HG02840 (cell line): ENCODE data around the gene OPCML.

Experiments used
- ATAC-seq: cut with Tn5 transposase; IDR thresholded peaks from one replicate; pipeline ENCODE4 v1.9.1; 2021; ENCODE audit warnings: mild to moderate bottlenecking, moderate library complexity, moderate number of reproducible peaks; ENCODE audit not compliant: unreplicated experiment, low FRiP score

OPCML gene

GRCh38 chr11:132658004-132658403 lies 874.3 kb downstream of the OPCML start:
- no peak for ATAC-seq

GRCh38 chr11:132655187-132655855 lies 877.0 kb downstream of the OPCML start:
- ATAC-seq, result no peak

- no peak for ATAC-seq
Observed at GRCh38 chr11:132653237-132653636, 879.1 kb downstream of the OPCML start.

- no peak for ATAC-seq
Observed at GRCh38 chr11:132650969-132651720, 881.2 kb downstream of the OPCML start.

GRCh38 chr11:132649277-132649676 lies 883.0 kb downstream of the OPCML start:
- ATAC-seq, result no peak

GRCh38 chr11:132648851-132649250 lies 883.5 kb downstream of the OPCML start:
- ATAC-seq, result no peak

GRCh38 chr11:132646890-132647289 lies 885.4 kb downstream of the OPCML start:
- ATAC-seq, result no peak

GRCh38 chr11:132644520-132645239 lies 887.6 kb downstream of the OPCML start:
- no peak for ATAC-seq

GRCh38 chr11:132643239-132643638 lies 889.1 kb downstream of the OPCML start:
- no peak for ATAC-seq

- no peak for ATAC-seq
Observed at GRCh38 chr11:132640952-132641351, 891.3 kb downstream of the OPCML start.

- no peak for ATAC-seq
Observed at GRCh38 chr11:132639986-132640385, 892.3 kb downstream of the OPCML start.

GRCh38 chr11:132639403-132639802 lies 892.9 kb downstream of the OPCML start:
- no peak for ATAC-seq

GRCh38 chr11:132638423-132638822 lies 893.9 kb downstream of the OPCML start:
- no peak for ATAC-seq

GRCh38 chr11:132636523-132636922 lies 895.8 kb downstream of the OPCML start:
- no peak for ATAC-seq

- no peak for ATAC-seq
Observed at GRCh38 chr11:132632641-132633124, 899.6 kb downstream of the OPCML start.

GRCh38 chr11:132631989-132632388 lies 900.3 kb downstream of the OPCML start:
- no peak for ATAC-seq

- ATAC-seq, result no peak
Observed at GRCh38 chr11:132627981-132628380, 904.3 kb downstream of the OPCML start.

GRCh38 chr11:132626446-132626845 lies 905.9 kb downstream of the OPCML start:
- ATAC-seq, result no peak

GRCh38 chr11:132623511-132623910 lies 908.8 kb downstream of the OPCML start:
- ATAC-seq, result no peak

GRCh38 chr11:132621976-132622580 lies 910.2 kb downstream of the OPCML start:
- no peak for ATAC-seq

- no peak for ATAC-seq
Observed at GRCh38 chr11:132620423-132620822, 911.9 kb downstream of the OPCML start.
